SK-N-SH (cell line): ENCODE data around the gene FCER2. TPM values are rescaled to one million over a fixed set of nuclear protein-coding genes. Genes with fewer than 3 reads are reported as not detected.

Experiments
- CTCF ChIA-PET: fragments of 300-600, 350-600 bp; formaldehyde crosslinking; extraction: SDS; loops from one replicate; lab custom pipeline; 2021; lab: Yijun Ruan, JAX
- POLR2A ChIA-PET: fragments of 350-600 bp; sonication (Branson Sonifier 250); formaldehyde crosslinking; extraction: SDS; loops from one replicate; lab custom pipeline; 2020; ENCODE audit warnings: antibody characterized with exemption, inconsistent platforms; lab: Yijun Ruan, JAX
- DNase-seq: peaks from one replicate; pipeline ENCODE4 v3.0.0; 2012
- H2AFZ ChIP-seq: fragments of 200-600 bp; sonication (generic); 2 replicates; pipeline ENCODE4 v1.8.1; 2016; ENCODE audit warnings: antibody characterized with exemption, mild to moderate bottlenecking, low read depth
- H3F3A ChIP-seq: fragments of 200-600 bp; sonication (generic); replicated peaks from 2 replicates; pipeline ENCODE3; 2016; ENCODE audit warnings: antibody characterized with exemption, mild to moderate bottlenecking; ENCODE audit not compliant: insufficient read depth
- H3K27ac ChIP-seq, 2 experiments: fragments of 200-500 bp in 1 of 2; fragments of 200-600 bp in 1 of 2; sonication (Bioruptor generic) in 1 of 2; sonication (generic), shearing (Covaris generic) in 1 of 2; 2 replicates each; pipeline versions ENCODE4 v1.5.1 to v1.6.1; 2014 to 2016; ENCODE audit warnings: low read depth in 2 of 2, inconsistent platforms in 1 of 2, low read length in 1 of 2, mild to moderate bottlenecking in 1 of 2, mixed read lengths in 1 of 2
- H3K27me3 ChIP-seq: fragments of 200-600 bp; sonication (generic), shearing (Covaris generic); 2 replicates; pipeline ENCODE4 v1.6.1; 2016; ENCODE audit warnings: mixed run types; ENCODE audit not compliant: insufficient read depth
- H3K36me3 ChIP-seq, 2 experiments: fragments of 200-500 bp in 1 of 2; fragments of 200-600 bp in 1 of 2; sonication (Bioruptor generic) in 1 of 2; sonication (generic) in 1 of 2; replicated peaks in 1 of 2; 2 replicates each; pipeline versions ENCODE3 to v1.5.1; 2014 to 2016; ENCODE audit warnings: low read length in 1 of 2, mild to moderate bottlenecking in 1 of 2; ENCODE audit not compliant: insufficient read depth in 2 of 2, control insufficient read depth in 1 of 2
- H3K4me1 ChIP-seq, 2 experiments: fragments of 200-500 bp in 1 of 2; fragments of 200-600 bp in 1 of 2; sonication (Bioruptor generic) in 1 of 2; sonication (generic), shearing (Covaris generic) in 1 of 2; 2 replicates each; pipeline versions ENCODE4 v1.5.1 to v1.6.1; 2014 to 2016; ENCODE audit warnings: low read depth in 1 of 2, low read length in 1 of 2, mixed run types in 1 of 2; ENCODE audit not compliant: insufficient read depth in 2 of 2, control insufficient read depth in 1 of 2
- H3K4me2 ChIP-seq: fragments of 200-600 bp; sonication (generic), shearing (Covaris generic); 2 replicates; pipeline ENCODE4 v1.6.1; 2017; ENCODE audit warnings: mixed run types
- H3K4me3 ChIP-seq, 2 experiments: fragments of 200-500 bp in 1 of 2; fragments of 200-600 bp in 1 of 2; sonication (Bioruptor generic) in 1 of 2; sonication (generic), shearing (Covaris generic) in 1 of 2; 2 replicates each; pipeline versions ENCODE4 v1.5.1 to v1.8.1; 2014 to 2016; ENCODE audit warnings: low read depth in 2 of 2, inconsistent platforms in 1 of 2, low read length in 1 of 2, mild to moderate bottlenecking in 1 of 2, mixed read lengths in 1 of 2, moderate library complexity in 1 of 2
- H3K79me2 ChIP-seq: fragments of 200-600 bp; sonication (generic); 2 replicates; pipeline ENCODE4 v1.8.1; 2017; ENCODE audit warnings: mild to moderate bottlenecking; ENCODE audit not compliant: insufficient read depth
- H3K9ac ChIP-seq: fragments of 200-600 bp; sonication (generic); 2 replicates; pipeline ENCODE4 v1.6.1; 2017; ENCODE audit warnings: mixed run types
- H3K9me2 ChIP-seq: fragments of 200-600 bp; sonication (generic); 2 replicates; pipeline ENCODE4 v1.6.1; 2017; ENCODE audit warnings: mixed run types
- H3K9me3 ChIP-seq: fragments of 200-600 bp; sonication (generic); 2 replicates; pipeline ENCODE4 v1.6.1; 2017; ENCODE audit warnings: mixed run types, mild to moderate bottlenecking, moderate library complexity
- H4K20me1 ChIP-seq: fragments of 200-600 bp; sonication (generic); 2 replicates; pipeline ENCODE4 v1.6.1; 2017; ENCODE audit warnings: mild to moderate bottlenecking, mixed run types; ENCODE audit not compliant: insufficient read depth
- CTCF ChIP-seq: fragments of 200-600 bp; sonication (generic); IDR thresholded peaks from 2 replicates; pipeline ENCODE4 v1.6.1; 2017; ENCODE audit warnings: antibody characterized with exemption, mild to moderate bottlenecking, moderate library complexity
- EP300 ChIP-seq, 2 experiments: IDR thresholded peaks; 2 replicates each; pipeline versions ENCODE4 v1.4.0 to v1.6.1; 2012; ENCODE audit warnings: borderline replicate concordance in 1 of 2, low read depth in 1 of 2, low read length in 1 of 2
- FOXJ3 ChIP-seq: sonication (generic); formaldehyde crosslinking; IDR thresholded peaks from 2 replicates; pipeline ENCODE4 v1.5.1; 2020; ENCODE audit warnings: mild to moderate bottlenecking, missing genetic modification reagents
- FOXM1 ChIP-seq: IDR thresholded peaks from 2 replicates; pipeline ENCODE4 v1.4.0; 2012; ENCODE audit warnings: low read depth, mild to moderate bottlenecking
- GABPA ChIP-seq: IDR thresholded peaks from 2 replicates; pipeline ENCODE4 v1.4.0; 2012; ENCODE audit warnings: low read depth, mild to moderate bottlenecking
- JUND ChIP-seq: IDR thresholded peaks from 2 replicates; pipeline ENCODE4 v1.4.0; 2012
- NRF1 ChIP-seq: IDR thresholded peaks from 2 replicates; pipeline ENCODE4 v1.6.1; 2012; ENCODE audit warnings: low read depth, mild to moderate bottlenecking, low read length
- SIN3A ChIP-seq: IDR thresholded peaks from 2 replicates; pipeline ENCODE4 v1.6.1; 2012; ENCODE audit warnings: low read depth, mild to moderate bottlenecking, low read length, moderate library complexity, borderline replicate concordance
- TAF1 ChIP-seq: IDR thresholded peaks from 2 replicates; pipeline ENCODE4 v1.6.1; 2012; ENCODE audit warnings: low read depth, mild to moderate bottlenecking, low read length, moderate library complexity, borderline replicate concordance
- WGBS: methylation state at CpG from one replicate; pipeline ENCODE4 v1.1.6; 2017; ENCODE audit warnings: low lambda C conversion rate; 5-methylcytosine and 5-hydroxymethylcytosine counted together
- polyA plus RNA-seq, 3 experiments: library from polyadenylated mRNA; depleted of rRNA; stranded (reverse); fragments of >200 nt; gene quantifications; 2 replicates each; pipeline ENCODE4 v1.2.3, GENCODE V29; 2012
- TF ChIP-seq, protein P1 (sequence below): IDR thresholded peaks from 2 replicates; pipeline ENCODE4; 2012
- TF ChIP-seq, protein P2 (sequence below): IDR thresholded peaks from 2 replicates; pipeline ENCODE4 v1.4.0; 2012; ENCODE audit warnings: low read depth, borderline replicate concordance

FCER2 gene
- polyA plus RNA-seq, 1 of the 3 experiments (the other 2 are of a cell fraction), result not detected

DNA sequence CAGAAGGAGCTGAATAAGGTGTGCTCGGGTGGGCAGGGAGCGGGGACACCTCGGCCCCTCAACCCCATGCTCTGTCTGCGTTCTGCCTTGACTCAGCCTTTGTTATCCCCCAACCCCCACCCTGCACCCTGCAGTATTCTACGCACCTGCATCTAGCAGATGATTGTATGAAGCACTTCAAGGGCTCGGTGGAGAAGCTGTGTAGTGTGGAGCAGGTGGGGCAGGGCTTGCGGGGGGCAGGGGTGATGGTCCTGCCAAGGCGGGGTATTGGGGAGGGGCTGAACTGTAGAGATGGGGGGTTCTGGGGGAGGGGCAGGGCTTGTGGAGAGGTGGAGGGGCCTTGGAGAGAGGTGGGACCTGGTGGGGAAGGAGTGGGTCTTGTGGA lies 58.9 kb downstream of the FCER2 start:
- POLR2A ChIA-PET, result no interaction called here

More for the DNA sequence above, 58.9 kb downstream of the FCER2 start:
- TF ChIP-seq CTCF (no peak), FOXJ3 (no peak), JUND (no peak), GABPA (no peak), NRF1 (no peak), TAF1 (no peak), EP300 (IDR thresholded peaks at IDR 0.05; ENCODE audit: borderline replicate concordance in 1 of 2, low read depth in 1 of 2, low read length in 1 of 2) (no peak), SIN3A (no peak), FOXM1 (no peak)
- TF ChIP-seq, protein P1, sequence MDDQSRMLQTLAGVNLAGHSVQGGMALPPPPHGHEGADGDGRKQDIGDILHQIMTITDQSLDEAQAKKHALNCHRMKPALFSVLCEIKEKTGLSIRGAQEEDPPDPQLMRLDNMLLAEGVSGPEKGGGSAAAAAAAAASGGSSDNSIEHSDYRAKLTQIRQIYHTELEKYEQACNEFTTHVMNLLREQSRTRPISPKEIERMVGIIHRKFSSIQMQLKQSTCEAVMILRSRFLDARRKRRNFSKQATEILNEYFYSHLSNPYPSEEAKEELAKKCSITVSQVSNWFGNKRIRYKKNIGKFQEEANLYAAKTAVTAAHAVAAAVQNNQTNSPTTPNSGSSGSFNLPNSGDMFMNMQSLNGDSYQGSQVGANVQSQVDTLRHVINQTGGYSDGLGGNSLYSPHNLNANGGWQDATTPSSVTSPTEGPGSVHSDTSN, result no peak
- TF ChIP-seq, protein P2, sequence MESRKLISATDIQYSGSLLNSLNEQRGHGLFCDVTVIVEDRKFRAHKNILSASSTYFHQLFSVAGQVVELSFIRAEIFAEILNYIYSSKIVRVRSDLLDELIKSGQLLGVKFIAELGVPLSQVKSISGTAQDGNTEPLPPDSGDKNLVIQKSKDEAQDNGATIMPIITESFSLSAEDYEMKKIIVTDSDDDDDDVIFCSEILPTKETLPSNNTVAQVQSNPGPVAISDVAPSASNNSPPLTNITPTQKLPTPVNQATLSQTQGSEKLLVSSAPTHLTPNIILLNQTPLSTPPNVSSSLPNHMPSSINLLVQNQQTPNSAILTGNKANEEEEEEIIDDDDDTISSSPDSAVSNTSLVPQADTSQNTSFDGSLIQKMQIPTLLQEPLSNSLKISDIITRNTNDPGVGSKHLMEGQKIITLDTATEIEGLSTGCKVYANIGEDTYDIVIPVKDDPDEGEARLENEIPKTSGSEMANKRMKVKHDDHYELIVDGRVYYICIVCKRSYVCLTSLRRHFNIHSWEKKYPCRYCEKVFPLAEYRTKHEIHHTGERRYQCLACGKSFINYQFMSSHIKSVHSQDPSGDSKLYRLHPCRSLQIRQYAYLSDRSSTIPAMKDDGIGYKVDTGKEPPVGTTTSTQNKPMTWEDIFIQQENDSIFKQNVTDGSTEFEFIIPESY, result no peak
- peaks cover 4% of the 10 kb centered on the region for H3F3A ChIP-seq
- no peaks in the 10 kb centered on the region for H3K79me2 ChIP-seq
- no peak overlapping the region for H3K27ac ChIP-seq
- no peak overlapping the region for H3K9ac ChIP-seq
- no peaks in the 10 kb centered on the region for H3K9me2 ChIP-seq
- CTCF ChIA-PET, result no interaction called here
- DNase-seq, result peak; percentile 19
- H2AFZ ChIP-seq, result no peak overlapping the region
- no peaks in the 10 kb centered on the region for H3K9me3 ChIP-seq
- 66% methylated on average over 4 of the region's 8 CpGs for WGBS
- peaks cover 27% of the 10 kb centered on the region for H3K27me3 ChIP-seq
- H3K36me3 ChIP-seq, result no peaks in the 10 kb centered on the region
- no peak overlapping the region for H3K4me2 ChIP-seq
- H3K4me3 ChIP-seq, result no peak overlapping the region
- H3K4me1 ChIP-seq, result no peaks in the 10 kb centered on the region
- no peaks in the 10 kb centered on the region for H4K20me1 ChIP-seq
